K562 (cell line): Measurements from ENCODE around the gene INPP1. TPM values are rescaled to one million over a fixed set of nuclear protein-coding genes. Genes with fewer than 3 reads are reported as not detected.

Experiments
- CCNT2 ChIP-seq: IDR thresholded peaks from 2 replicates; pipeline ENCODE4 v1.6.1; 2011; ENCODE audit warnings: borderline replicate concordance, low read depth, mild to moderate bottlenecking, moderate library complexity, mixed read lengths, low read length; ENCODE audit not compliant: insufficient read length; ENCODE audit errors: extremely low read depth
- CLOCK ChIP-seq: fragments of 250-450 bp; sonication (Bioruptor Pico); IDR thresholded peaks from 2 replicates; pipeline ENCODE4 v1.4.0; 2020; ENCODE audit warnings: mild to moderate bottlenecking, moderate library complexity, borderline replicate concordance
- DMBX1 ChIP-seq: fragments of 250-450 bp; sonication (Bioruptor Pico); IDR thresholded peaks from 2 replicates; pipeline ENCODE4 v1.8.0; 2022; ENCODE audit warnings: inconsistent platforms, mild to moderate bottlenecking, moderate library complexity, borderline replicate concordance
- KHSRP ChIP-seq: fragments of 450-650 bp; IDR thresholded peaks from 2 replicates; pipeline ENCODE4 v1.6.1; 2017
- L3MBTL2 ChIP-seq: fragments of 450-650 bp; IDR thresholded peaks from 2 replicates; pipeline ENCODE4 v1.6.1; 2016; ENCODE audit warnings: mild to moderate bottlenecking, moderate library complexity
- MIER1 ChIP-seq: fragments of 450-650 bp; IDR thresholded peaks from 2 replicates; pipeline ENCODE4 v1.6.1; 2016; ENCODE audit warnings: antibody characterized with exemption, mild to moderate bottlenecking, low read depth
- NKRF ChIP-seq: fragments of 450-650 bp; IDR thresholded peaks from 2 replicates; pipeline ENCODE4 v1.6.1; 2016; ENCODE audit warnings: borderline replicate concordance
- NONO ChIP-seq, 2 experiments: fragments of 200-400 bp in 1 of 2; fragments of 450-650 bp in 1 of 2; formaldehyde crosslinking in 1 of 2; IDR thresholded peaks; 2 replicates each; pipeline ENCODE4 v1.6.1; 2017; ENCODE audit warnings: low read depth in 2 of 2, mild to moderate bottlenecking in 2 of 2, moderate library complexity in 2 of 2, low read length in 1 of 2
- NRF1 ChIP-seq, 2 experiments: fragments of 450-650 bp; IDR thresholded peaks in 1 of 2; conservative IDR thresholded peaks in 1 of 2; 2 replicates each; pipeline ENCODE4 v1.6.1; 2014; ENCODE audit warnings: mild to moderate bottlenecking in 2 of 2
- RBM39 ChIP-seq: fragments of 200-400 bp; formaldehyde crosslinking; optimal IDR thresholded peaks from 2 replicates; pipeline ENCODE3; 2018; ENCODE audit warnings: low read depth, low read length
- SAP30 ChIP-seq: fragments of 200-600 bp; sonication (generic); IDR thresholded peaks from 2 replicates; pipeline ENCODE4 v1.6.1; 2012; ENCODE audit warnings: borderline replicate concordance, low read depth, mild to moderate bottlenecking, moderate library complexity, low read length, control low read depth, inconsistent platforms; ENCODE audit not compliant: insufficient read depth, poor library complexity, severe bottlenecking
- SLC30A9 ChIP-seq: fragments of 250-450 bp; sonication (Bioruptor Pico); IDR thresholded peaks from 2 replicates; pipeline ENCODE4 v1.8.0; 2022; ENCODE audit warnings: mild to moderate bottlenecking, moderate library complexity
- SMAD1 ChIP-seq: fragments of 150-350 bp; IDR thresholded peaks from 2 replicates; pipeline ENCODE4 v1.6.1; 2014; ENCODE audit warnings: low read length, low read depth; ENCODE audit not compliant: partially characterized antibody
- TCF7 ChIP-seq: sonication (generic); IDR thresholded peaks from 2 replicates; pipeline ENCODE4 v1.6.1; 2016; ENCODE audit warnings: antibody characterized with exemption, borderline replicate concordance
- TGIF2 ChIP-seq: sonication (generic); formaldehyde crosslinking; IDR thresholded peaks from 2 replicates; pipeline ENCODE4 v1.8.1; 2022; ENCODE audit warnings: mild to moderate bottlenecking, missing genetic modification reagents, moderate library complexity
- ZNF511 ChIP-seq: sonication (generic); formaldehyde crosslinking; IDR thresholded peaks from 2 replicates; pipeline ENCODE4 v1.8.0; 2022; ENCODE audit warnings: mild to moderate bottlenecking, missing genetic modification reagents
- ZNF668 ChIP-seq: fragments of 250-450 bp; sonication (Bioruptor Pico); IDR thresholded peaks from 2 replicates; pipeline ENCODE4 v1.8.0; 2022; ENCODE audit warnings: mild to moderate bottlenecking, inconsistent platforms
- polyA plus RNA-seq, 8 experiments: library from polyadenylated mRNA; depleted of rRNA in 4 of 8; stranded (reverse) in 5 of 8; unstranded in 3 of 8; fragments of >200 nt; fragmentation: Nextera tagmentation in 2 of 8; fragmentation: Illumina TruSeq in 1 of 8; extraction: Ambion mirVana in 2 of 8; extraction: Trizol in 1 of 8; gene quantifications; 2 replicates each; pipeline versions ENCODE4 v1.2.1 to v1.2.3, GENCODE V29; 2011 to 2014; ENCODE audit warnings: inconsistent platforms in 1 of 8, missing spikeins in 1 of 8
- total RNA-seq, 7 experiments: library from RNA; depleted of rRNA in 6 of 7; stranded (reverse); fragments of >200 nt in 6 of 7; fragmentation: Illumina TruSeq in 2 of 7; extraction: Trizol in 2 of 7; gene quantifications; 2 replicates each; pipeline versions ENCODE4 v1.2.1 to v1.2.3, GENCODE V29; 2011 to 2021; ENCODE audit warnings: low replicate concordance in 1 of 7
- TF ChIP-seq, protein P1 (sequence below): fragments of 250-450 bp; sonication (Bioruptor Pico); IDR thresholded peaks from 2 replicates; pipeline ENCODE4 v1.8.0; 2021; ENCODE audit warnings: mild to moderate bottlenecking, moderate library complexity
- TF ChIP-seq, protein P2 (sequence below), 2 experiments: fragments of 450-650 bp in 1 of 2; sonication (generic) in 1 of 2; formaldehyde crosslinking; conservative IDR thresholded peaks; 2 replicates each; pipeline versions ENCODE4 v1.4.0 to v1.8.1; 2020 to 2022; ENCODE audit warnings: mild to moderate bottlenecking in 1 of 2, missing genetic modification reagents in 1 of 2

INPP1 gene
- total and polyA plus RNA-seq, 9 of the 15 experiments (the other 6 are each of a cell fraction or from before 2014, with no cell fraction given) = 3.7 to 11.8 (median 6.5) TPM

- TF ChIP-seq NRF1 (conservative IDR thresholded peaks at IDR 0.05 in 1 of 2, IDR thresholded peaks at IDR 0.05 in 1 of 2) (peak in 1 of 2 experiments; percentile 10; a peak in 1 of 4 replicates), RBM39 (no peak), MIER1 (no peak), CCNT2 (peak; percentile 41), ZNF668 (no peak), KHSRP (no peak), SAP30 (no peak), TCF7 (no peak), NONO (IDR thresholded peaks at IDR 0.05; ENCODE audit: low read depth in 2 of 2, low read length in 1 of 2) (no peak), NKRF (no peak), SLC30A9 (no peak), TGIF2 (CRISPR knock-in tag) (no peak), SMAD1 (no peak), DMBX1 (no peak), L3MBTL2 (no peak), ZNF511 (no peak), CLOCK (no peak)
- TF ChIP-seq, protein P1, sequence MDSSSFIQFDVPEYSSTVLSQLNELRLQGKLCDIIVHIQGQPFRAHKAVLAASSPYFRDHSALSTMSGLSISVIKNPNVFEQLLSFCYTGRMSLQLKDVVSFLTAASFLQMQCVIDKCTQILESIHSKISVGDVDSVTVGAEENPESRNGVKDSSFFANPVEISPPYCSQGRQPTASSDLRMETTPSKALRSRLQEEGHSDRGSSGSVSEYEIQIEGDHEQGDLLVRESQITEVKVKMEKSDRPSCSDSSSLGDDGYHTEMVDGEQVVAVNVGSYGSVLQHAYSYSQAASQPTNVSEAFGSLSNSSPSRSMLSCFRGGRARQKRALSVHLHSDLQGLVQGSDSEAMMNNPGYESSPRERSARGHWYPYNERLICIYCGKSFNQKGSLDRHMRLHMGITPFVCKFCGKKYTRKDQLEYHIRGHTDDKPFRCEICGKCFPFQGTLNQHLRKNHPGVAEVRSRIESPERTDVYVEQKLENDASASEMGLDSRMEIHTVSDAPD (CRISPR knock-in tag) = no peak
- TF ChIP-seq, protein P2, sequence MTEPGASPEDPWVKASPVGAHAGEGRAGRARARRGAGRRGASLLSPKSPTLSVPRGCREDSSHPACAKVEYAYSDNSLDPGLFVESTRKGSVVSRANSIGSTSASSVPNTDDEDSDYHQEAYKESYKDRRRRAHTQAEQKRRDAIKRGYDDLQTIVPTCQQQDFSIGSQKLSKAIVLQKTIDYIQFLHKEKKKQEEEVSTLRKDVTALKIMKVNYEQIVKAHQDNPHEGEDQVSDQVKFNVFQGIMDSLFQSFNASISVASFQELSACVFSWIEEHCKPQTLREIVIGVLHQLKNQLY (CRISPR knock-in tag; conservative IDR thresholded peaks at IDR 0.05) = no peak
Measured at GRCh38 chr2:190379249-190379964, 36.0 kb downstream of the INPP1 start (continued).
